SHP77 treated with DMSO at 0.1 percent for 48 hours (cell line): Measurements from ENCODE around the gene MAGI1.

Experiments used
- DNase-seq: peaks from one replicate; lab custom pipeline; 2025; lab: John Stamatoyannopoulos, UW

MAGI1 gene

GRCh38 chr3:65665915-65666314 is 372.8 kb downstream of the MAGI1 start:
- no peak for DNase-seq

GRCh38 chr3:65664931-65665330 is 373.8 kb downstream of the MAGI1 start:
- no peak for DNase-seq

- no peak for DNase-seq
Observed at GRCh38 chr3:65664446-65664845, 374.3 kb downstream of the MAGI1 start.

- no peak for DNase-seq
Observed at GRCh38 chr3:65662095-65662494, 376.6 kb downstream of the MAGI1 start.

- DNase-seq, result no peak
Observed at GRCh38 chr3:65660000-65660598, 378.6 kb downstream of the MAGI1 start.

- DNase-seq, result no peak
Observed at GRCh38 chr3:65659396-65659795, 379.3 kb downstream of the MAGI1 start.

GRCh38 chr3:65658401-65658800 is 380.3 kb downstream of the MAGI1 start:
- no peak for DNase-seq

- DNase-seq, result no peak
Observed at GRCh38 chr3:65655061-65655460, 383.7 kb downstream of the MAGI1 start.

GRCh38 chr3:65653731-65654130 is 385.0 kb downstream of the MAGI1 start:
- DNase-seq, result no peak

- DNase-seq, result no peak
Observed at GRCh38 chr3:65650247-65650646, 388.5 kb downstream of the MAGI1 start.

GRCh38 chr3:65647369-65647768 is 391.3 kb downstream of the MAGI1 start:
- no peak for DNase-seq

GRCh38 chr3:65642883-65643282 is 395.8 kb downstream of the MAGI1 start:
- no peak for DNase-seq

- no peak for DNase-seq
Observed at GRCh38 chr3:65641777-65642176, 396.9 kb downstream of the MAGI1 start.

- DNase-seq, result no peak
Observed at GRCh38 chr3:65641045-65641444, 397.7 kb downstream of the MAGI1 start.

- no peak for DNase-seq
Observed at GRCh38 chr3:65639444-65639843, 399.3 kb downstream of the MAGI1 start.

GRCh38 chr3:65638301-65638700 is 400.4 kb downstream of the MAGI1 start:
- no peak for DNase-seq

GRCh38 chr3:65636326-65636725 is 402.4 kb downstream of the MAGI1 start:
- DNase-seq, result peak; percentile 65

- no peak for DNase-seq
Observed at GRCh38 chr3:65635657-65636056, 403.1 kb downstream of the MAGI1 start.

- DNase-seq, result no peak
Observed at GRCh38 chr3:65633018-65633638, 405.6 kb downstream of the MAGI1 start.

- no peak for DNase-seq
Observed at GRCh38 chr3:65632414-65632813, 406.3 kb downstream of the MAGI1 start.

GRCh38 chr3:65628978-65629377 is 409.7 kb downstream of the MAGI1 start:
- DNase-seq, result no peak

- DNase-seq, result no peak
Observed at GRCh38 chr3:65627062-65627461, 411.7 kb downstream of the MAGI1 start.

GRCh38 chr3:65625305-65625704 is 413.4 kb downstream of the MAGI1 start:
- no peak for DNase-seq

GRCh38 chr3:65623362-65623761 is 415.4 kb downstream of the MAGI1 start:
- no peak for DNase-seq
